Stomach (tissue), 4 donors: ENCODE results near the gene RMC1.

Experiments used
- EP300 ChIP-seq: sonication (generic); formaldehyde crosslinking; IDR thresholded peaks from one replicate; pipeline ENCODE4 v1.6.1; 2017; ENCODE audit warnings: antibody characterized with exemption
- TF ChIP-seq, protein P1 (sequence below), 7 experiments: fragments of 450-650 bp in 4 of 7; fragments of 200-600 bp in 3 of 7; sonication (generic) in 3 of 7; IDR thresholded peaks; one replicate each; pipeline ENCODE4 v1.5.1; 2016 to 2019; ENCODE audit warnings: antibody characterized with exemption in 7 of 7, control low read depth in 2 of 7, mild to moderate bottlenecking in 1 of 7

DNA sequence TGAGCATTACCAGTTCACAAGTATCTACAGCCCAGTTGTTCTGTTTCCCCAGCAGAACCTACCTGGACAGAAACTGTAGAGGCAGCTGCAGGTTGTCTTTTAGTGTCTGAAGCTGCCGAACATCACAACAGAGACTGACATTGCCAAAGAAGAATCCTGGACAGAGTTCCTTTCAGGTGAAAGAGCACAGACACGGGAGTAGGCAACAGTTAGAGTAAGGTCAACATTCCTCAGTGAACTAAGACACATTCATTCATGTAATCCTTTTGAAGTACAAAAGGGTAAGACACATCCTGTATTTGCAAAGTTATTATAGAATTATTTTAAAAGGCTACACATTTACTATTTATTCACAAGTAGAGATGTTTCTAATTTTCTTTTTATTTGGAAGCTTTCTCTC, 68.7 kb downstream of the RMC1 start:
- TF ChIP-seq, protein P1, sequence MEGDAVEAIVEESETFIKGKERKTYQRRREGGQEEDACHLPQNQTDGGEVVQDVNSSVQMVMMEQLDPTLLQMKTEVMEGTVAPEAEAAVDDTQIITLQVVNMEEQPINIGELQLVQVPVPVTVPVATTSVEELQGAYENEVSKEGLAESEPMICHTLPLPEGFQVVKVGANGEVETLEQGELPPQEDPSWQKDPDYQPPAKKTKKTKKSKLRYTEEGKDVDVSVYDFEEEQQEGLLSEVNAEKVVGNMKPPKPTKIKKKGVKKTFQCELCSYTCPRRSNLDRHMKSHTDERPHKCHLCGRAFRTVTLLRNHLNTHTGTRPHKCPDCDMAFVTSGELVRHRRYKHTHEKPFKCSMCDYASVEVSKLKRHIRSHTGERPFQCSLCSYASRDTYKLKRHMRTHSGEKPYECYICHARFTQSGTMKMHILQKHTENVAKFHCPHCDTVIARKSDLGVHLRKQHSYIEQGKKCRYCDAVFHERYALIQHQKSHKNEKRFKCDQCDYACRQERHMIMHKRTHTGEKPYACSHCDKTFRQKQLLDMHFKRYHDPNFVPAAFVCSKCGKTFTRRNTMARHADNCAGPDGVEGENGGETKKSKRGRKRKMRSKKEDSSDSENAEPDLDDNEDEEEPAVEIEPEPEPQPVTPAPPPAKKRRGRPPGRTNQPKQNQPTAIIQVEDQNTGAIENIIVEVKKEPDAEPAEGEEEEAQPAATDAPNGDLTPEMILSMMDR (IDR thresholded peaks at IDR 0.05), result no peak
- TF ChIP-seq EP300, result no peak
